ENCODE results near the gene LHX4. TPM values are rescaled to one million over a fixed set of nuclear protein-coding genes. Genes with fewer than 3 reads are reported as not detected.

Gene LHX4
- total and polyA plus RNA-seq, 2 of the 13 experiments (the other 11 are each of a cell fraction or from before 2014, with no cell fraction given) = 0.03 to 0.07 TPM

DNA sequence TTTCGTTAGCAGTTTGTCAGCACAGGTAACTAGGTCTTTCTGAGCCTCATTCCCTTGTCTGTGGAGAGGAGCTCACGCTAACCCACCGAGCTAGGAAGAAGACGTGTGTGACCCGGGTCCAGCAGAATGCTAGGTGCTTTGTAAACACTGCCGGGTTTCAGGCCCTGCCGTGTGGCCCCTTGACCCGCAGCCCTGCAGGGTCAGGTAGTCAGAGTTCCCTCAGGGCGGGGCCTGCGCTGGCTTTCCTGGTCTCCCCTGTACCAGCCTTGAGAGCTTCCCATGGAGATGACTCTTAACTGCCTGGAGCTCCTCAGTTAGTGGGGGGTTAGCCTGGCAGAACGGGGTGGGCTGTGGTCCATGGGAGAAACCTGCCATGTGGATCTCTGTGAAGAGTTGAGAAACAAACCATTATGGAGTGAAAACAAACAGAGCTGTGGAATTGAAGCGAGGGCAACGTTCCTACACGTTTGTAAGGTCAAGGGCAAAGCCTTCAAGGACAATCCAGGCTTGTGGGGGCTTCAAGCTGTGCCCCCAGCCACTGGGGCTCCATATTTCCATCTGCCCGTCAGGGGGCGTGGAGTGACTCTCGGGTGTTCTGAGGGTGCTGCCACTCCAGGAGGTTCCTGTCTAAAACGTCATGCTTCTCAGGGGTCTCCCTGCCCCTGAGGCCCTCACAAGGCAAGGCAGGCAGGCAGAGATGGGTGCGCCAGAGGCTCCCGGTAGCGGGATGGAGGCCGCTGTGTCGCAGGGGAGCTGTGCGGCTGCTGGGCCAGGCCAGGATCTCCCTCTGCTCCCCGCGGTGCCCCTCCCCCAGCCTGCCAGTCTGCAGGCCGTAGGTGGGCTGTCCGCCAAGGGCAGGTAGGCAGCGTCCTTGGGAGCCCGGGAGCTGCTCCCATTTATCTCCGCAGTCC lies 23.8 kb downstream of the LHX4 start (continued):
- TF ChIP-seq TEAD3 (CRISPR knock-in tag; optimal IDR thresholded peaks at IDR 0.05; ENCODE audit: borderline replicate concordance) (no peak), ZBTB20 (CRISPR knock-in tag; IDR thresholded peaks at IDR 0.05; ENCODE audit: borderline replicate concordance, low read depth) (no peak), NAIF1 (CRISPR knock-in tag; IDR thresholded peaks at IDR 0.05; ENCODE audit: borderline replicate concordance) (no peak), CREM (IDR thresholded peaks at IDR 0.05) (no peak), CREM (CRISPR knock-in tag; IDR thresholded peaks at IDR 0.05) (no peak), ZBTB7A (CRISPR knock-in tag; IDR thresholded peaks at IDR 0.05) (peak; percentile 71; the same call in 1 of the 2 replicates), PTBP1 (IDR thresholded peaks at IDR 0.05; ENCODE audit: low read depth, low read length, poor library complexity, severe bottlenecking) (no peak), ZNF205 (CRISPR knock-in tag; IDR thresholded peaks at IDR 0.05) (no peak), ZBTB7B (CRISPR knock-in tag; IDR thresholded peaks at IDR 0.05) (peak; percentile 91), ZSCAN12 (CRISPR knock-in tag; IDR thresholded peaks at IDR 0.05) (no peak), LCORL (IDR thresholded peaks at IDR 0.05) (no peak), LCORL (CRISPR knock-in tag; IDR thresholded peaks at IDR 0.05) (no peak), RBFOX2 (IDR thresholded peaks at IDR 0.05; ENCODE audit: low read depth, low read length) (no peak), DNMT3B (CRISPR knock-in tag; conservative IDR thresholded peaks at IDR 0.05) (no peak), MTA1 (CRISPR knock-in tag; IDR thresholded peaks at IDR 0.05; ENCODE audit: borderline replicate concordance) (peak; percentile 82; the same call in 1 of the 2 replicates), ZNF160 (CRISPR knock-in tag; IDR thresholded peaks at IDR 0.05) (peak; percentile 56; the same call in 1 of the 2 replicates), SIX1 (CRISPR knock-in tag; IDR thresholded peaks at IDR 0.05; ENCODE audit: borderline replicate concordance) (no peak), HNRNPH1 (optimal IDR thresholded peaks at IDR 0.05; ENCODE audit: low read depth, low read length) (no peak), SP5 (CRISPR knock-in tag; IDR thresholded peaks at IDR 0.05; ENCODE audit: borderline replicate concordance, low read depth) (0 out of 2 replicates have a peak, but pooled peaks have one; percentile 13), KLF6 (CRISPR knock-in tag; IDR thresholded peaks at IDR 0.05) (peak; percentile 22; the same call in 1 of the 2 replicates), MTA3 (CRISPR knock-in tag; IDR thresholded peaks at IDR 0.05) (no peak), HIVEP1 (CRISPR knock-in tag; IDR thresholded peaks at IDR 0.05) (no peak; the same call in 1 of the 2 replicates), HOXA9 (CRISPR knock-in tag; IDR thresholded peaks at IDR 0.05; ENCODE audit: borderline replicate concordance) (no peak)
- TF ChIP-seq, protein P1, sequence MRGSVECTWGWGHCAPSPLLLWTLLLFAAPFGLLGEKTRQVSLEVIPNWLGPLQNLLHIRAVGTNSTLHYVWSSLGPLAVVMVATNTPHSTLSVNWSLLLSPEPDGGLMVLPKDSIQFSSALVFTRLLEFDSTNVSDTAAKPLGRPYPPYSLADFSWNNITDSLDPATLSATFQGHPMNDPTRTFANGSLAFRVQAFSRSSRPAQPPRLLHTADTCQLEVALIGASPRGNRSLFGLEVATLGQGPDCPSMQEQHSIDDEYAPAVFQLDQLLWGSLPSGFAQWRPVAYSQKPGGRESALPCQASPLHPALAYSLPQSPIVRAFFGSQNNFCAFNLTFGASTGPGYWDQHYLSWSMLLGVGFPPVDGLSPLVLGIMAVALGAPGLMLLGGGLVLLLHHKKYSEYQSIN (CRISPR knock-in tag; IDR thresholded peaks at IDR 0.05; ENCODE audit: borderline replicate concordance) = no peak
- TF ChIP-seq, protein P2, sequence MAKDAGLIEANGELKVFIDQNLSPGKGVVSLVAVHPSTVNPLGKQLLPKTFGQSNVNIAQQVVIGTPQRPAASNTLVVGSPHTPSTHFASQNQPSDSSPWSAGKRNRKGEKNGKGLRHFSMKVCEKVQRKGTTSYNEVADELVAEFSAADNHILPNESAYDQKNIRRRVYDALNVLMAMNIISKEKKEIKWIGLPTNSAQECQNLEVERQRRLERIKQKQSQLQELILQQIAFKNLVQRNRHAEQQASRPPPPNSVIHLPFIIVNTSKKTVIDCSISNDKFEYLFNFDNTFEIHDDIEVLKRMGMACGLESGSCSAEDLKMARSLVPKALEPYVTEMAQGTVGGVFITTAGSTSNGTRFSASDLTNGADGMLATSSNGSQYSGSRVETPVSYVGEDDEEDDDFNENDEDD (CRISPR knock-in tag; IDR thresholded peaks at IDR 0.05; ENCODE audit: borderline replicate concordance) = no peak
- TF ChIP-seq, protein P3, sequence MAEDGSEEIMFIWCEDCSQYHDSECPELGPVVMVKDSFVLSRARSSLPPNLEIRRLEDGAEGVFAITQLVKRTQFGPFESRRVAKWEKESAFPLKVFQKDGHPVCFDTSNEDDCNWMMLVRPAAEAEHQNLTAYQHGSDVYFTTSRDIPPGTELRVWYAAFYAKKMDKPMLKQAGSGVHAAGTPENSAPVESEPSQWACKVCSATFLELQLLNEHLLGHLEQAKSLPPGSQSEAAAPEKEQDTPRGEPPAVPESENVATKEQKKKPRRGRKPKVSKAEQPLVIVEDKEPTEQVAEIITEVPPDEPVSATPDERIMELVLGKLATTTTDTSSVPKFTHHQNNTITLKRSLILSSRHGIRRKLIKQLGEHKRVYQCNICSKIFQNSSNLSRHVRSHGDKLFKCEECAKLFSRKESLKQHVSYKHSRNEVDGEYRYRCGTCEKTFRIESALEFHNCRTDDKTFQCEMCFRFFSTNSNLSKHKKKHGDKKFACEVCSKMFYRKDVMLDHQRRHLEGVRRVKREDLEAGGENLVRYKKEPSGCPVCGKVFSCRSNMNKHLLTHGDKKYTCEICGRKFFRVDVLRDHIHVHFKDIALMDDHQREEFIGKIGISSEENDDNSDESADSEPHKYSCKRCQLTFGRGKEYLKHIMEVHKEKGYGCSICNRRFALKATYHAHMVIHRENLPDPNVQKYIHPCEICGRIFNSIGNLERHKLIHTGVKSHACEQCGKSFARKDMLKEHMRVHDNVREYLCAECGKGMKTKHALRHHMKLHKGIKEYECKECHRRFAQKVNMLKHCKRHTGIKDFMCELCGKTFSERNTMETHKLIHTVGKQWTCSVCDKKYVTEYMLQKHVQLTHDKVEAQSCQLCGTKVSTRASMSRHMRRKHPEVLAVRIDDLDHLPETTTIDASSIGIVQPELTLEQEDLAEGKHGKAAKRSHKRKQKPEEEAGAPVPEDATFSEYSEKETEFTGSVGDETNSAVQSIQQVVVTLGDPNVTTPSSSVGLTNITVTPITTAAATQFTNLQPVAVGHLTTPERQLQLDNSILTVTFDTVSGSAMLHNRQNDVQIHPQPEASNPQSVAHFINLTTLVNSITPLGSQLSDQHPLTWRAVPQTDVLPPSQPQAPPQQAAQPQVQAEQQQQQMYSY (CRISPR knock-in tag; IDR thresholded peaks at IDR 0.05) = peak; percentile 92
